ENCODE data around the gene UBE2D2. TPM values are rescaled to one million over a fixed set of nuclear protein-coding genes. Genes with fewer than 3 reads are reported as not detected.
"Not testable (repeated sequence)": the region's sequence is repeated elsewhere in the genome, so short reads cannot be mapped to it uniquely, and the experiment has no call there.

UBE2D2 gene
- total RNA-seq, 2 experiments from 2014 or later = 145 to 239 TPM

DNA sequence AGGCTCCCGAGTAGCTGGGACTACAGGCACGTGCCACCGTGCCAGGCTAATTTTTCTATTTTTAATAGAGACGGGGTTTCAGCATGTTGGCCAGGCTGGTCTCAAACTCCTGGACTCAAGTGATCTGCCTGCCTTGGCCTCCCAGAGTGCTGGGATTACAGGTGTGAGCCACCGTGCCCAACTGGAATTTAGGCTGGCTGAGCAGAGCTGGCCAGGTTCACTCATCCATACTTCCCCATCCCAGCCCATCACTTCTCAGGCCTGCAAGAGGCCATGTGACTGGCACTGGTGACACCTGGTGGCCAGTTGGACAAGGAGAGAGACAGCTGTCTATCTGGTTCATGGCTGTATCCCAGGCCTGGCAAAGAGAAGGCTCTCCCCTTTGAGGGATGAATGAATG is 47.7 kb upstream of the UBE2D2 start:
- TF ChIP-seq, protein P1, sequence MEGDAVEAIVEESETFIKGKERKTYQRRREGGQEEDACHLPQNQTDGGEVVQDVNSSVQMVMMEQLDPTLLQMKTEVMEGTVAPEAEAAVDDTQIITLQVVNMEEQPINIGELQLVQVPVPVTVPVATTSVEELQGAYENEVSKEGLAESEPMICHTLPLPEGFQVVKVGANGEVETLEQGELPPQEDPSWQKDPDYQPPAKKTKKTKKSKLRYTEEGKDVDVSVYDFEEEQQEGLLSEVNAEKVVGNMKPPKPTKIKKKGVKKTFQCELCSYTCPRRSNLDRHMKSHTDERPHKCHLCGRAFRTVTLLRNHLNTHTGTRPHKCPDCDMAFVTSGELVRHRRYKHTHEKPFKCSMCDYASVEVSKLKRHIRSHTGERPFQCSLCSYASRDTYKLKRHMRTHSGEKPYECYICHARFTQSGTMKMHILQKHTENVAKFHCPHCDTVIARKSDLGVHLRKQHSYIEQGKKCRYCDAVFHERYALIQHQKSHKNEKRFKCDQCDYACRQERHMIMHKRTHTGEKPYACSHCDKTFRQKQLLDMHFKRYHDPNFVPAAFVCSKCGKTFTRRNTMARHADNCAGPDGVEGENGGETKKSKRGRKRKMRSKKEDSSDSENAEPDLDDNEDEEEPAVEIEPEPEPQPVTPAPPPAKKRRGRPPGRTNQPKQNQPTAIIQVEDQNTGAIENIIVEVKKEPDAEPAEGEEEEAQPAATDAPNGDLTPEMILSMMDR (conservative IDR thresholded peaks at IDR 0.05; ENCODE audit: low read length) = peak; percentile 83
- peaks cover 28% of the 10 kb centered on the region for H3K4me1 ChIP-seq (ENCODE audit: insufficient read depth, low read length, poor library complexity, severe bottlenecking)
- H3K4me3 ChIP-seq (ENCODE audit: low read depth, low read length, poor library complexity, severe bottlenecking); H3K9me3 ChIP-seq (ENCODE audit: low read length); H3K9me2 ChIP-seq (ENCODE audit: insufficient read depth, low read length); H4K20me1 ChIP-seq (ENCODE audit: insufficient read depth, low read length); H3K79me2 ChIP-seq (ENCODE audit: insufficient read depth, low read depth, low read length); BruUV-seq (replicated peaks); H3K27ac ChIP-seq (ENCODE audit: low read depth, low read length, poor library complexity, severe bottlenecking); H3K36me3 ChIP-seq (ENCODE audit: insufficient read depth, low read length): not testable (repeated sequence)
- ChIA-PET CTCF (ENCODE audit: unreplicated experiment) (interaction anchor here (1.0 to 1.9 kb wide), 5 partner anchors 89 to 122 kb away, joined by 3 to 6 read pairs (median 5); no protein-coding TSS in a partner anchor), POLR2A (interaction anchor here (0.5 to 1.2 kb wide), 3 partner anchors 11 to 445 kb away, joined by 4 read pairs; partner anchors contain the start of gene SIL1)
- peak overlapping the region; percentile 23 for H3K4me2 ChIP-seq (ENCODE audit: low read length)
- H2AFZ ChIP-seq (ENCODE audit: low read length) = peak overlapping the region; percentile 22; the same call in 1 of the 2 replicates
- peak; percentile 80 for DNase-seq (ENCODE audit: low spot score)
- intact Hi-C loops (cut with micrococcal nuclease; ENCODE audit: unreplicated experiment) = loop anchor here (1.0 kb wide), 1 partner anchor 91 kb away; no protein-coding TSS in a partner anchor

DNA sequence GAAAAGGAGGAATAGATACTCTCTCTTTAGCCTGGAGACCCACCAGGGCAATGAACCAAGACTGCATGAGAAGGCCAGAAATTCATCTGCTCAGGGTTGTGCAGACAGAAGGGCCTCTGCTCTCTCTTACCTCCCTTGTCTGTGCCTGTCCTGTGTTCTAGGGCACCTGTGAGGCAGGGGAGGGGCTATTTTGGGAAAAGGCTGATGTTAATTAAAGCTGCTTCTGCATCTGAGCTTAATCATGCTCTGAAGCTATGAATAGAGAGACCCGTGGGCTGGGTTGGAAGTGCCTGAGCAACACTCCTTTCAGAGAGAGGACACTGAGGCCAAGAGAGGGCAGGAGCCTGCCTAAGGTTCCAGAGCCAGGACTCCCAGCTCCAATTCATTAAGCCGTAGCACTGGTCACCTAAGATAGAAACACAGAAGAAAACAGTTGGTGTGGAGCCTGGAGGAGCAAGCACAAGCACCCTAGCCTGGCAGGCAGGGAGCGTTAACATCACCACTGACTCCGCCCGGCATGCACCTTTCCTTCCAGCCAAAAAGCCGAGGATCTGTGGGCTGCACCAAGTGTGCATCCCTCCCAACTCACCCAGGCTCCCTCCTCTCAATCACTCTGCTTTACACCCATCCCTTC is 47.2 kb upstream of the UBE2D2 start:
- peak overlapping the region; percentile 23 for H3K4me2 ChIP-seq (ENCODE audit: low read length)
- H3K9me2 ChIP-seq (ENCODE audit: insufficient read depth, low read length) = no peaks in the 10 kb centered on the region
- ChIA-PET POLR2A (interaction anchor here (1.1 to 1.2 kb wide), 2 partner anchors 11 to 316 kb away, joined by 4 read pairs; partner anchors contain the start of gene SIL1), CTCF (ENCODE audit: unreplicated experiment) (interaction anchor here (1.0 to 1.9 kb wide), 5 partner anchors 90 to 123 kb away, joined by 3 to 6 read pairs (median 5); no protein-coding TSS in a partner anchor)
- H3K9me3 ChIP-seq (ENCODE audit: low read length) = no peaks in the 10 kb centered on the region
- no peaks in the 10 kb centered on the region for H4K20me1 ChIP-seq (ENCODE audit: insufficient read depth, low read length)
- BruUV-seq (replicated peaks) = no TSS peak
- no peaks in the 10 kb centered on the region for H3K36me3 ChIP-seq (ENCODE audit: insufficient read depth, low read length)
- peak; percentile 29 for DNase-seq (ENCODE audit: low spot score)
- H3K4me3 ChIP-seq (ENCODE audit: low read depth, low read length, poor library complexity, severe bottlenecking) = no peak overlapping the region
- no peaks in the 10 kb centered on the region for H3K79me2 ChIP-seq (ENCODE audit: insufficient read depth, low read depth, low read length)
- no peak for TF ChIP-seq EZH2phosphoT487 (IDR thresholded peaks at IDR 0.05; ENCODE audit: borderline replicate concordance, low read depth, low read length)
- TF ChIP-seq, protein P1 (conservative IDR thresholded peaks at IDR 0.05; ENCODE audit: low read length) = no peak; the same call in 1 of the 2 replicates
- intact Hi-C loops (cut with micrococcal nuclease; ENCODE audit: unreplicated experiment) = loop anchor here (1.0 kb wide), 1 partner anchor 92 kb away; no protein-coding TSS in a partner anchor
- peaks cover 30% of the 10 kb centered on the region for H3K4me1 ChIP-seq (ENCODE audit: insufficient read depth, low read length, poor library complexity, severe bottlenecking)
- H2AFZ ChIP-seq (ENCODE audit: low read length) = peak overlapping the region; percentile 22; the same call in 1 of the 2 replicates
- H3K27ac ChIP-seq (ENCODE audit: low read depth, low read length, poor library complexity, severe bottlenecking) = no peak overlapping the region

- H3K79me2 ChIP-seq (ENCODE audit: insufficient read depth, low read depth, low read length) = no peaks in the 10 kb centered on the region
- H3K4me3 ChIP-seq (ENCODE audit: low read depth, low read length, poor library complexity, severe bottlenecking) = no peak overlapping the region
- H3K4me1 ChIP-seq (ENCODE audit: insufficient read depth, low read length, poor library complexity, severe bottlenecking) = peaks cover 30% of the 10 kb centered on the region
- no peaks in the 10 kb centered on the region for H3K36me3 ChIP-seq (ENCODE audit: insufficient read depth, low read length)
- no peak overlapping the region for H2AFZ ChIP-seq (ENCODE audit: low read length)
- TF ChIP-seq EZH2phosphoT487 (IDR thresholded peaks at IDR 0.05; ENCODE audit: borderline replicate concordance, low read depth, low read length) = no peak
- TF ChIP-seq, protein P1 (conservative IDR thresholded peaks at IDR 0.05; ENCODE audit: low read length) = no peak
- intact Hi-C loops (cut with micrococcal nuclease; ENCODE audit: unreplicated experiment) = no loop called here
- no peaks in the 10 kb centered on the region for H3K9me3 ChIP-seq (ENCODE audit: low read length)
- H3K4me2 ChIP-seq (ENCODE audit: low read length) = no peak overlapping the region
- CTCF ChIA-PET (ENCODE audit: unreplicated experiment) = interaction anchor here (1.0 to 1.7 kb wide), 4 partner anchors 90 to 123 kb away, joined by 3 to 6 read pairs (median 4); no protein-coding TSS in a partner anchor
- DNase-seq (ENCODE audit: low spot score) = no peak
- no peak overlapping the region for H3K27ac ChIP-seq (ENCODE audit: low read depth, low read length, poor library complexity, severe bottlenecking)
- no TSS peak for BruUV-seq (replicated peaks)
- POLR2A ChIA-PET = interaction anchor here (0.5 to 1.2 kb wide), 4 partner anchors 10 to 1016 kb away, joined by 3 to 9 read pairs (median 4); partner anchors contain the start of gene SIL1
- no peaks in the 10 kb centered on the region for H4K20me1 ChIP-seq (ENCODE audit: insufficient read depth, low read length)
- no peaks in the 10 kb centered on the region for H3K9me2 ChIP-seq (ENCODE audit: insufficient read depth, low read length)
Observed at GRCh38 chr5:139514486-139514856, 46.7 kb upstream of the UBE2D2 start.
